SK-N-SH (cell line): ENCODE results near the gene AGBL3. TPM values are rescaled to one million over a fixed set of nuclear protein-coding genes. Genes with fewer than 3 reads are reported as not detected.
"Not testable (repeated sequence)": the region's sequence is repeated elsewhere in the genome, so short reads cannot be mapped to it uniquely, and the experiment has no call there.

Experiments
- CTCF ChIA-PET: fragments of 300-600, 350-600 bp; formaldehyde crosslinking; extraction: SDS; loops from one replicate; lab custom pipeline; 2021; lab: Yijun Ruan, JAX
- POLR2A ChIA-PET: fragments of 350-600 bp; sonication (Branson Sonifier 250); formaldehyde crosslinking; extraction: SDS; loops from one replicate; lab custom pipeline; 2020; ENCODE audit warnings: antibody characterized with exemption, inconsistent platforms; lab: Yijun Ruan, JAX
- DNase-seq: peaks from one replicate; pipeline ENCODE4 v3.0.0; 2012
- H2AFZ ChIP-seq: fragments of 200-600 bp; sonication (generic); 2 replicates; pipeline ENCODE4 v1.8.1; 2016; ENCODE audit warnings: antibody characterized with exemption, mild to moderate bottlenecking, low read depth
- H3F3A ChIP-seq: fragments of 200-600 bp; sonication (generic); replicated peaks from 2 replicates; pipeline ENCODE3; 2016; ENCODE audit warnings: antibody characterized with exemption, mild to moderate bottlenecking; ENCODE audit not compliant: insufficient read depth
- H3K27ac ChIP-seq, 2 experiments: fragments of 200-500 bp in 1 of 2; fragments of 200-600 bp in 1 of 2; sonication (Bioruptor generic) in 1 of 2; sonication (generic), shearing (Covaris generic) in 1 of 2; 2 replicates each; pipeline versions ENCODE4 v1.5.1 to v1.6.1; 2014 to 2016; ENCODE audit warnings: low read depth in 2 of 2, inconsistent platforms in 1 of 2, low read length in 1 of 2, mild to moderate bottlenecking in 1 of 2, mixed read lengths in 1 of 2
- H3K27me3 ChIP-seq: fragments of 200-600 bp; sonication (generic), shearing (Covaris generic); 2 replicates; pipeline ENCODE4 v1.6.1; 2016; ENCODE audit warnings: mixed run types; ENCODE audit not compliant: insufficient read depth
- H3K36me3 ChIP-seq, 2 experiments: fragments of 200-500 bp in 1 of 2; fragments of 200-600 bp in 1 of 2; sonication (Bioruptor generic) in 1 of 2; sonication (generic) in 1 of 2; replicated peaks in 1 of 2; 2 replicates each; pipeline versions ENCODE3 to v1.5.1; 2014 to 2016; ENCODE audit warnings: low read length in 1 of 2, mild to moderate bottlenecking in 1 of 2; ENCODE audit not compliant: insufficient read depth in 2 of 2, control insufficient read depth in 1 of 2
- H3K4me1 ChIP-seq, 2 experiments: fragments of 200-500 bp in 1 of 2; fragments of 200-600 bp in 1 of 2; sonication (Bioruptor generic) in 1 of 2; sonication (generic), shearing (Covaris generic) in 1 of 2; 2 replicates each; pipeline versions ENCODE4 v1.5.1 to v1.6.1; 2014 to 2016; ENCODE audit warnings: low read depth in 1 of 2, low read length in 1 of 2, mixed run types in 1 of 2; ENCODE audit not compliant: insufficient read depth in 2 of 2, control insufficient read depth in 1 of 2
- H3K4me2 ChIP-seq: fragments of 200-600 bp; sonication (generic), shearing (Covaris generic); 2 replicates; pipeline ENCODE4 v1.6.1; 2017; ENCODE audit warnings: mixed run types
- H3K4me3 ChIP-seq, 2 experiments: fragments of 200-500 bp in 1 of 2; fragments of 200-600 bp in 1 of 2; sonication (Bioruptor generic) in 1 of 2; sonication (generic), shearing (Covaris generic) in 1 of 2; 2 replicates each; pipeline versions ENCODE4 v1.5.1 to v1.8.1; 2014 to 2016; ENCODE audit warnings: low read depth in 2 of 2, inconsistent platforms in 1 of 2, low read length in 1 of 2, mild to moderate bottlenecking in 1 of 2, mixed read lengths in 1 of 2, moderate library complexity in 1 of 2
- H3K79me2 ChIP-seq: fragments of 200-600 bp; sonication (generic); 2 replicates; pipeline ENCODE4 v1.8.1; 2017; ENCODE audit warnings: mild to moderate bottlenecking; ENCODE audit not compliant: insufficient read depth
- H3K9ac ChIP-seq: fragments of 200-600 bp; sonication (generic); 2 replicates; pipeline ENCODE4 v1.6.1; 2017; ENCODE audit warnings: mixed run types
- H3K9me2 ChIP-seq: fragments of 200-600 bp; sonication (generic); 2 replicates; pipeline ENCODE4 v1.6.1; 2017; ENCODE audit warnings: mixed run types
- H3K9me3 ChIP-seq: fragments of 200-600 bp; sonication (generic); 2 replicates; pipeline ENCODE4 v1.6.1; 2017; ENCODE audit warnings: mixed run types, mild to moderate bottlenecking, moderate library complexity
- H4K20me1 ChIP-seq: fragments of 200-600 bp; sonication (generic); 2 replicates; pipeline ENCODE4 v1.6.1; 2017; ENCODE audit warnings: mild to moderate bottlenecking, mixed run types; ENCODE audit not compliant: insufficient read depth
- CTCF ChIP-seq: fragments of 200-600 bp; sonication (generic); IDR thresholded peaks from 2 replicates; pipeline ENCODE4 v1.6.1; 2017; ENCODE audit warnings: antibody characterized with exemption, mild to moderate bottlenecking, moderate library complexity
- ELF1 ChIP-seq: IDR thresholded peaks from 2 replicates; pipeline ENCODE4 v1.4.0; 2012
- FOSL2 ChIP-seq: IDR thresholded peaks from 2 replicates; pipeline ENCODE4 v1.4.0; 2012; ENCODE audit warnings: low read depth, mild to moderate bottlenecking, moderate library complexity, borderline replicate concordance
- FOXJ3 ChIP-seq: sonication (generic); formaldehyde crosslinking; IDR thresholded peaks from 2 replicates; pipeline ENCODE4 v1.5.1; 2020; ENCODE audit warnings: mild to moderate bottlenecking, missing genetic modification reagents
- GABPA ChIP-seq: IDR thresholded peaks from 2 replicates; pipeline ENCODE4 v1.4.0; 2012; ENCODE audit warnings: low read depth, mild to moderate bottlenecking
- JUND ChIP-seq: IDR thresholded peaks from 2 replicates; pipeline ENCODE4 v1.4.0; 2012
- NFIC ChIP-seq: IDR thresholded peaks from 2 replicates; pipeline ENCODE4 v1.4.0; 2012; ENCODE audit warnings: borderline replicate concordance
- POLR2AphosphoS5 ChIP-seq: IDR thresholded peaks from 2 replicates; pipeline ENCODE4 v1.6.1; 2012; ENCODE audit warnings: low read depth, low read length
- RXRA ChIP-seq: IDR thresholded peaks from 2 replicates; pipeline ENCODE4 v1.4.0; 2012; ENCODE audit warnings: low read depth, mild to moderate bottlenecking, borderline replicate concordance
- SIN3A ChIP-seq: IDR thresholded peaks from 2 replicates; pipeline ENCODE4 v1.6.1; 2012; ENCODE audit warnings: low read depth, mild to moderate bottlenecking, low read length, moderate library complexity, borderline replicate concordance
- USF1 ChIP-seq: IDR thresholded peaks from 2 replicates; pipeline ENCODE4 v1.4.0; 2012; ENCODE audit warnings: low read depth, borderline replicate concordance
- WGBS: methylation state at CpG from one replicate; pipeline ENCODE4 v1.1.6; 2017; ENCODE audit warnings: low lambda C conversion rate; 5-methylcytosine and 5-hydroxymethylcytosine counted together
- polyA plus RNA-seq, 3 experiments: library from polyadenylated mRNA; depleted of rRNA; stranded (reverse); fragments of >200 nt; gene quantifications; 2 replicates each; pipeline ENCODE4 v1.2.3, GENCODE V29; 2012
- TF ChIP-seq, protein P1 (sequence below): IDR thresholded peaks from 2 replicates; pipeline ENCODE4; 2012

The AGBL3 gene
- polyA plus RNA-seq, 1 of the 3 experiments (the other 2 are of a cell fraction): 0.35 TPM

GRCh38 chr7:134963036-134963435 is 23.3 kb upstream of the AGBL3 start (continued):
- no peak for TF ChIP-seq USF1
- TF ChIP-seq JUND: no peak
- TF ChIP-seq ELF1: no peak
- TF ChIP-seq SIN3A: no peak
- TF ChIP-seq FOXJ3 (CRISPR knock-in tag): no peak
- no peak for TF ChIP-seq POLR2AphosphoS5
- no peak for TF ChIP-seq NFIC
- TF ChIP-seq, protein P1, sequence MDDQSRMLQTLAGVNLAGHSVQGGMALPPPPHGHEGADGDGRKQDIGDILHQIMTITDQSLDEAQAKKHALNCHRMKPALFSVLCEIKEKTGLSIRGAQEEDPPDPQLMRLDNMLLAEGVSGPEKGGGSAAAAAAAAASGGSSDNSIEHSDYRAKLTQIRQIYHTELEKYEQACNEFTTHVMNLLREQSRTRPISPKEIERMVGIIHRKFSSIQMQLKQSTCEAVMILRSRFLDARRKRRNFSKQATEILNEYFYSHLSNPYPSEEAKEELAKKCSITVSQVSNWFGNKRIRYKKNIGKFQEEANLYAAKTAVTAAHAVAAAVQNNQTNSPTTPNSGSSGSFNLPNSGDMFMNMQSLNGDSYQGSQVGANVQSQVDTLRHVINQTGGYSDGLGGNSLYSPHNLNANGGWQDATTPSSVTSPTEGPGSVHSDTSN: no peak

GRCh38 chr7:134966691-134967090 is 19.6 kb upstream of the AGBL3 start:
- Histone ChIP-seq H3K9ac (no peak overlapping the region), H3K36me3 (peaks cover 85 to 95% of the 10 kb centered on the region in 2 experiments), H3K27me3 (no peaks in the 10 kb centered on the region), H3K9me3 (no peaks in the 10 kb centered on the region), H3K4me1 (no peaks in the 10 kb centered on the region), H3F3A (peaks cover 69% of the 10 kb centered on the region), H3K79me2 (no peaks in the 10 kb centered on the region), H3K4me3 (no peak overlapping the region), H3K9me2 (no peaks in the 10 kb centered on the region), H2AFZ (no peak overlapping the region), H3K4me2 (no peak overlapping the region), H3K27ac (no peak overlapping the region), H4K20me1 (no peaks in the 10 kb centered on the region)
- ChIA-PET POLR2A (no interaction called here), CTCF (interaction anchor here (0.8 to 1.9 kb wide), 3 partner anchors 9 to 361 kb away, joined by 3 to 6 read pairs (median 3); no protein-coding TSS in a partner anchor)
- DNase-seq: no peak
- WGBS: 96% methylated on average over 3 of the region's 3 CpGs
- TF ChIP-seq RXRA (no peak), POLR2AphosphoS5 (0 out of 2 replicates have a peak, but pooled peaks have one; percentile 7)

DNA sequence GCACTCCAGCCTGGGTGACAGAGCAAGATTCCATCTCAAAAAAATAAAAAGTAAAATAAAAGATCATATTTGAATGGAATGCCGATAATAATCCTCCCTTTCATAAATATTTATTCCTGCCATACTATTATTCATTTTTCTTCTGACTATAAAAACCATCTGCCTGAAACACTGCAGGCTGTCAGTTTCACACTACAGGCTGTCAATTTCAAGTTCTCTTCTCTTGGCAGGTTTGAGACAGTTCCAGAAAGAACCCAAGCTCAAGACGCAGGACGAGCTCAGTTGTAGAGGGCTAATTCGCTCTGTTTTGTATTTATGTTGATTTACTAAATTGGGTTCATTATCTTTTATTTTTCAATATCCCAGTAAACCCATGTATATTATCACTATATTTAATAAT is 18.2 kb upstream of the AGBL3 start:
- Histone ChIP-seq H3K4me1 (no peaks in the 10 kb centered on the region), H3K27ac (no peak overlapping the region), H3K9ac (no peak overlapping the region), H3K9me3 (no peaks in the 10 kb centered on the region), H3K79me2 (no peaks in the 10 kb centered on the region), H2AFZ (no peak overlapping the region), H3K4me3 (no peak overlapping the region), H3K9me2 (no peaks in the 10 kb centered on the region), H3K27me3 (no peaks in the 10 kb centered on the region), H3F3A (peaks cover 74% of the 10 kb centered on the region), H3K36me3 (peaks cover 78 to 84% of the 10 kb centered on the region in 2 experiments), H3K4me2 (no peak overlapping the region), H4K20me1 (no peaks in the 10 kb centered on the region)
- ChIA-PET POLR2A (no interaction called here), CTCF (interaction anchor here (0.6 to 2.7 kb wide), 2 partner anchors 14 to 183 kb away, joined by 4 to 14 read pairs; no protein-coding TSS in a partner anchor)
- DNase-seq: no peak
- 96% methylated on average over 4 of the region's 4 CpGs for WGBS
- TF ChIP-seq GABPA (no peak), FOSL2 (no peak), CTCF (no peak)
- TF ChIP-seq, all 33 proteins: peak for 0

- H4K20me1 ChIP-seq, H3K4me1 ChIP-seq, DNase-seq, H3K79me2 ChIP-seq, CTCF ChIA-PET, H3K36me3 ChIP-seq, H3K27me3 ChIP-seq, H3K4me2 ChIP-seq, H3K9ac ChIP-seq, H3K9me2 ChIP-seq, POLR2A ChIA-PET, H3K4me3 ChIP-seq, H3K9me3 ChIP-seq, H3F3A ChIP-seq, H3K27ac ChIP-seq, H2AFZ ChIP-seq: not testable (repeated sequence)
- 80% methylated on average over 3 of the region's 3 CpGs for WGBS
Observed at GRCh38 chr7:134981645-134982044, 4.7 kb upstream of the AGBL3 start.
